WTC11 (cell line): ENCODE results near the gene COL27A1. TPM values are rescaled to one million over a fixed set of nuclear protein-coding genes. Genes with fewer than 3 reads are reported as not detected.

Source experiments
- ATAC-seq: fragments of 200-7000 bp; cut with Tn5 transposase; 2 replicates; pipeline ENCODE4 v1.10.0; 2021; ENCODE audit warnings: mild to moderate bottlenecking, moderate library complexity
- CTCF ChIA-PET: fragments of 300-600 bp; sonication (Branson Sonifier 250); formaldehyde crosslinking; loops from one replicate; lab custom pipeline; 2021; ENCODE audit warnings: antibody characterized with exemption; lab: Charles Lee
- POLR2A ChIA-PET: fragments of 350-600 bp; sonication (Branson Sonifier 250); formaldehyde crosslinking; loops from one replicate; lab custom pipeline; 2021; ENCODE audit warnings: antibody characterized with exemption; lab: Charles Lee
- DNase-seq: peaks from one replicate; pipeline ENCODE4 v3.0.0; 2021; ENCODE audit warnings: low spot score
- H3K27ac Mint-ChIP-seq: 2 replicates; pipeline ENCODE4 v1.8.0; 2021; ENCODE audit warnings: mixed read lengths
- H3K27me3 Mint-ChIP-seq: 2 replicates; pipeline ENCODE4 v1.8.0; 2021; ENCODE audit warnings: low read depth, mild to moderate bottlenecking, moderate library complexity, mixed read lengths
- H3K36me3 Mint-ChIP-seq: 2 replicates; pipeline ENCODE4 v1.8.0; 2021; ENCODE audit warnings: mixed read lengths
- H3K4me1 Mint-ChIP-seq: 2 replicates; pipeline ENCODE4 v1.8.0; 2022; ENCODE audit warnings: mixed read lengths
- H3K4me3 Mint-ChIP-seq: 2 replicates; pipeline ENCODE4 v1.8.0; 2021; ENCODE audit warnings: mild to moderate bottlenecking, moderate library complexity, mixed read lengths
- H3K9me3 Mint-ChIP-seq: 2 replicates; pipeline ENCODE4 v1.8.0; 2021; ENCODE audit warnings: mixed read lengths
- CREB1 ChIP-seq: sonication (generic); formaldehyde crosslinking; IDR thresholded peaks from 2 replicates; pipeline ENCODE4 v1.8.0; 2023; ENCODE audit warnings: mild to moderate bottlenecking, missing genetic modification reagents
- ETV6 ChIP-seq: sonication (generic); formaldehyde crosslinking; IDR thresholded peaks from 2 replicates; pipeline ENCODE4 v1.8.1; 2022; ENCODE audit warnings: mild to moderate bottlenecking, missing genetic modification reagents
- FOXJ3 ChIP-seq: sonication (generic); formaldehyde crosslinking; IDR thresholded peaks from 2 replicates; pipeline ENCODE4 v1.9.0; 2021; ENCODE audit warnings: missing genetic modification reagents, mild to moderate bottlenecking, borderline replicate concordance
- FOXK1 ChIP-seq: sonication (generic); formaldehyde crosslinking; IDR thresholded peaks from 2 replicates; pipeline ENCODE4 v1.8.0; 2022; ENCODE audit warnings: mild to moderate bottlenecking, moderate library complexity, missing genetic modification reagents
- FOXP1 ChIP-seq: sonication (generic); formaldehyde crosslinking; IDR thresholded peaks from 2 replicates; pipeline ENCODE4 v1.8.0; 2022; ENCODE audit warnings: missing genetic modification reagents, mild to moderate bottlenecking, moderate library complexity, borderline replicate concordance
- GRHL2 ChIP-seq: fragments of 250-450 bp; sonication (Bioruptor Pico); IDR thresholded peaks from 2 replicates; pipeline ENCODE4 v1.8.0; 2022; ENCODE audit warnings: mild to moderate bottlenecking, moderate library complexity; ENCODE audit not compliant: insufficient replicate concordance, severe bottlenecking
- IRF2 ChIP-seq: sonication (generic); formaldehyde crosslinking; IDR thresholded peaks from 2 replicates; pipeline ENCODE4 v1.8.0; 2022; ENCODE audit warnings: low read depth, missing genetic modification reagents, borderline replicate concordance
- NR1H2 ChIP-seq: sonication (generic); formaldehyde crosslinking; IDR thresholded peaks from 2 replicates; pipeline ENCODE4 v1.9.0; 2021; ENCODE audit warnings: mild to moderate bottlenecking, moderate library complexity, missing genetic modification reagents
- NR2C2 ChIP-seq: sonication (generic); formaldehyde crosslinking; IDR thresholded peaks from 2 replicates; pipeline ENCODE4 v1.8.0; 2022; ENCODE audit warnings: mild to moderate bottlenecking, missing genetic modification reagents
- NR3C1 ChIP-seq: sonication (generic); formaldehyde crosslinking; conservative IDR thresholded peaks from 2 replicates; pipeline ENCODE4 v1.8.1; 2023; ENCODE audit warnings: low read depth, mild to moderate bottlenecking, missing genetic modification reagents
- OVOL2 ChIP-seq: fragments of 250-450 bp; sonication (Bioruptor Pico); IDR thresholded peaks from 2 replicates; pipeline ENCODE4 v1.9.0; 2021; ENCODE audit warnings: mild to moderate bottlenecking, borderline replicate concordance
- PRRX2 ChIP-seq: fragments of 250-450 bp; sonication (Bioruptor Pico); IDR thresholded peaks from 2 replicates; pipeline ENCODE4 v1.8.0; 2021; ENCODE audit warnings: mild to moderate bottlenecking
- SMAD3 ChIP-seq: sonication (generic); formaldehyde crosslinking; IDR thresholded peaks from 2 replicates; pipeline ENCODE4 v1.8.0; 2022; ENCODE audit warnings: missing genetic modification reagents, mild to moderate bottlenecking, borderline replicate concordance
- TP53 ChIP-seq: sonication (generic); formaldehyde crosslinking; IDR thresholded peaks from 2 replicates; pipeline ENCODE4 v1.8.1; 2023; ENCODE audit warnings: mild to moderate bottlenecking, missing genetic modification reagents
- total RNA-seq: library from RNA; stranded (reverse); gene quantifications from 3 replicates; pipeline ENCODE4 v1.2.3, GENCODE V29; 2021
- TF ChIP-seq, protein P1 (sequence below): fragments of 250-450 bp; sonication (Bioruptor Pico); IDR thresholded peaks from 2 replicates; pipeline ENCODE4 v1.9.0; 2021; ENCODE audit warnings: mild to moderate bottlenecking
- TF ChIP-seq, protein P2 (sequence below): sonication (generic); formaldehyde crosslinking; IDR thresholded peaks from 2 replicates; pipeline ENCODE4 v1.8.0; 2022; ENCODE audit warnings: mild to moderate bottlenecking, missing genetic modification reagents
- TF ChIP-seq, protein P3 (sequence below): fragments of 250-450 bp; sonication (Bioruptor Pico); conservative IDR thresholded peaks from 2 replicates; pipeline ENCODE4 v1.9.0; 2021; ENCODE audit warnings: mild to moderate bottlenecking
- TF ChIP-seq, protein P4 (sequence below): sonication (generic); formaldehyde crosslinking; IDR thresholded peaks from 2 replicates; pipeline ENCODE4 v1.8.1; 2023; ENCODE audit warnings: mild to moderate bottlenecking, missing genetic modification reagents, borderline replicate concordance
- TF ChIP-seq, protein P5 (sequence below): sonication (generic); formaldehyde crosslinking; conservative IDR thresholded peaks from 2 replicates; pipeline ENCODE4 v1.8.1; 2022; ENCODE audit warnings: mild to moderate bottlenecking, missing genetic modification reagents
- TF ChIP-seq, protein P6 (sequence below): sonication (generic); formaldehyde crosslinking; IDR thresholded peaks from 2 replicates; pipeline ENCODE4 v1.8.1; 2023; ENCODE audit warnings: mild to moderate bottlenecking, moderate library complexity, missing genetic modification reagents
- TF ChIP-seq, protein P7 (sequence below): sonication (generic); formaldehyde crosslinking; IDR thresholded peaks from 2 replicates; pipeline ENCODE4 v1.8.1; 2022; ENCODE audit warnings: missing genetic modification reagents, borderline replicate concordance
- TF ChIP-seq, protein P8 (sequence below): fragments of 200-600 bp; IDR thresholded peaks from 2 replicates; pipeline ENCODE4 v1.8.0; 2022; ENCODE audit warnings: antibody characterized with exemption

Gene COL27A1
- total RNA-seq, 1 experiment from 2014 or later, result 47.5 TPM

DNA sequence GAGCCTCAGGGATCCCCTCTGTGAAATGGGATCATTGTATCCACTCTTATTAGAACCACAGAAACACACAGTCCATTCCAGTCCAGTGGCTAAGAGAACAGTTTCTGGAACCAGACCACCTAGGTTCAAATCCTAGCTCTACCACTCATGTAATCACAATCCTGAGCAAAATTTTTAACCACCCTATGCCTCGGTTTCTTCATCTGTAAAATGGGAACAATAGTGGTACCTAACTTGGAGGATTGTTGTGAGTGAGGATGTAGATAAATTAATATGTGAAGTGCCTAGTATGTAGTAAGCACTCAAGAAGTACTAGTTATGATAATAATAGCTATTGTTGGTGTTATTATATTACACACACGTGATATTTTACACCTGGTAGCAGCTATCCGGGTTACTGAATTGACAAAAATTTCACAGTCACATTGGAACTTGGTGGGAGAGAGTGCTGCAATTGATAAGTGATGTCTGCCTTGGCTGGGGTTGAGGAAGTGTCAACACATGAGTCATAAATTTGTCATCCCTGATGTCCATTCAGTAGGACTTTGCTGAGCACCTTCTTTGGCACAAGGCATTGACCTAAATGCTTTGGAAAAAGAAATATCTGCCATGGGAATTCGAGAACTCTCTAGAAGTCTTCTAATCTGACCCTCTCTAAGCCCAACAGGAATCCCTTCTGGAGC lies 68.4 kb downstream of the COL27A1 start:
- Mint-ChIP-seq H3K4me1 (peaks cover 25% of the 10 kb centered on the region), H3K4me3 (no peak overlapping the region), H3K27ac (0 out of 2 replicates have a peak overlapping the region, but pooled peaks have one; percentile 32), H3K36me3 (no peaks in the 10 kb centered on the region), H3K9me3 (no peaks in the 10 kb centered on the region), H3K27me3 (no peaks in the 10 kb centered on the region)
- DNase-seq, result no peak
- no peak for ATAC-seq
- TF ChIP-seq FOXK1, result no peak
- TF ChIP-seq OVOL2 (CRISPR knock-in tag), result no peak
- TF ChIP-seq, protein P1, sequence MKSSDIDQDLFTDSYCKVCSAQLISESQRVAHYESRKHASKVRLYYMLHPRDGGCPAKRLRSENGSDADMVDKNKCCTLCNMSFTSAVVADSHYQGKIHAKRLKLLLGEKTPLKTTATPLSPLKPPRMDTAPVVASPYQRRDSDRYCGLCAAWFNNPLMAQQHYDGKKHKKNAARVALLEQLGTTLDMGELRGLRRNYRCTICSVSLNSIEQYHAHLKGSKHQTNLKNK (CRISPR knock-in tag), result no peak
- TF ChIP-seq NR1H2 (CRISPR knock-in tag), result no peak
- no peak for TF ChIP-seq TP53 (CRISPR knock-in tag)
- TF ChIP-seq, protein P2, sequence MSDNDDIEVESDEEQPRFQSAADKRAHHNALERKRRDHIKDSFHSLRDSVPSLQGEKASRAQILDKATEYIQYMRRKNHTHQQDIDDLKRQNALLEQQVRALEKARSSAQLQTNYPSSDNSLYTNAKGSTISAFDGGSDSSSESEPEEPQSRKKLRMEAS (CRISPR knock-in tag), result no peak
- TF ChIP-seq, protein P3, sequence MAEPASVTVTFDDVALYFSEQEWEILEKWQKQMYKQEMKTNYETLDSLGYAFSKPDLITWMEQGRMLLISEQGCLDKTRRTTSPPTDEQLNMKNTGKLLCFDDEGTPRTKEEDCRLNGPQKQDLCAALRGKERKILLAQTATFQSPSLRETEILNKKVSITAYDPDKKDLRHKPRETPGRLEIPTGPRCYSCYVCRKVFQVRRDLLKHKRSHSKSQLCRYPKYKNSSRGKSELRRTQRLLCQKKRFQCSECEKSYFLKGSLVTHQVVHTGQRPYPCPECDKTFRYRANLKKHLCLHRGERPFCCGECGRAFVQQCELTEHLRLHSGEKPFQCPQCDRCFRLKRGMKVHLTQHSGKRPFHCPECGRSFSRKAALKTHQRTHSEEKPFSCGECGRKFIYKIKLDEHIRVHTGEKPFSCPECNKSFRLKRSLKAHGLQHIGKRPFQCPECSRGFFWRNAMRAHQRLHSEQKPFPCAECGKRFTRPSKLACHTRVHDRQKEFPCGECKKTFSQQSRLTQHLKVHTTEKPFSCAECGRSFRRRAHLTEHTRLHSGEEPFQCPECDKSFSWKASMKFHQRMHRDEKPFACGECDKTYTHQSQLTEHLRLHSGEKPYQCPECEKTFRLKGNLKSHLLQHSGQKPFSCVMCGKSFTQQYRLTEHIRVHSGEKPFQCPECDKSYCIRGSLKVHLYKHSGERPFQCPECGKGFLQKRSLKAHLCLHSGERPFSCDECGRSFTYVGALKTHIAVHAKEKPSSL (CRISPR knock-in tag), result no peak
- TF ChIP-seq, protein P4, sequence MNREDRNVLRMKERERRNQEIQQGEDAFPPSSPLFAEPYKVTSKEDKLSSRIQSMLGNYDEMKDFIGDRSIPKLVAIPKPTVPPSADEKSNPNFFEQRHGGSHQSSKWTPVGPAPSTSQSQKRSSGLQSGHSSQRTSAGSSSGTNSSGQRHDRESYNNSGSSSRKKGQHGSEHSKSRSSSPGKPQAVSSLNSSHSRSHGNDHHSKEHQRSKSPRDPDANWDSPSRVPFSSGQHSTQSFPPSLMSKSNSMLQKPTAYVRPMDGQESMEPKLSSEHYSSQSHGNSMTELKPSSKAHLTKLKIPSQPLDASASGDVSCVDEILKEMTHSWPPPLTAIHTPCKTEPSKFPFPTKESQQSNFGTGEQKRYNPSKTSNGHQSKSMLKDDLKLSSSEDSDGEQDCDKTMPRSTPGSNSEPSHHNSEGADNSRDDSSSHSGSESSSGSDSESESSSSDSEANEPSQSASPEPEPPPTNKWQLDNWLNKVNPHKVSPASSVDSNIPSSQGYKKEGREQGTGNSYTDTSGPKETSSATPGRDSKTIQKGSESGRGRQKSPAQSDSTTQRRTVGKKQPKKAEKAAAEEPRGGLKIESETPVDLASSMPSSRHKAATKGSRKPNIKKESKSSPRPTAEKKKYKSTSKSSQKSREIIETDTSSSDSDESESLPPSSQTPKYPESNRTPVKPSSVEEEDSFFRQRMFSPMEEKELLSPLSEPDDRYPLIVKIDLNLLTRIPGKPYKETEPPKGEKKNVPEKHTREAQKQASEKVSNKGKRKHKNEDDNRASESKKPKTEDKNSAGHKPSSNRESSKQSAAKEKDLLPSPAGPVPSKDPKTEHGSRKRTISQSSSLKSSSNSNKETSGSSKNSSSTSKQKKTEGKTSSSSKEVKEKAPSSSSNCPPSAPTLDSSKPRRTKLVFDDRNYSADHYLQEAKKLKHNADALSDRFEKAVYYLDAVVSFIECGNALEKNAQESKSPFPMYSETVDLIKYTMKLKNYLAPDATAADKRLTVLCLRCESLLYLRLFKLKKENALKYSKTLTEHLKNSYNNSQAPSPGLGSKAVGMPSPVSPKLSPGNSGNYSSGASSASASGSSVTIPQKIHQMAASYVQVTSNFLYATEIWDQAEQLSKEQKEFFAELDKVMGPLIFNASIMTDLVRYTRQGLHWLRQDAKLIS, result no peak
- TF ChIP-seq NR3C1 (CRISPR knock-in tag), result no peak
- TF ChIP-seq, protein P5, sequence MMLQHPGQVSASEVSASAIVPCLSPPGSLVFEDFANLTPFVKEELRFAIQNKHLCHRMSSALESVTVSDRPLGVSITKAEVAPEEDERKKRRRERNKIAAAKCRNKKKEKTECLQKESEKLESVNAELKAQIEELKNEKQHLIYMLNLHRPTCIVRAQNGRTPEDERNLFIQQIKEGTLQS (CRISPR knock-in tag), result no peak
- no peak for TF ChIP-seq IRF2 (CRISPR knock-in tag)
- no peak for TF ChIP-seq PRRX2 (CRISPR knock-in tag)
- no peak for TF ChIP-seq CREB1 (CRISPR knock-in tag)
- TF ChIP-seq SMAD3 (CRISPR knock-in tag), result no peak
- TF ChIP-seq FOXP1, result no peak
- TF ChIP-seq, protein P6, sequence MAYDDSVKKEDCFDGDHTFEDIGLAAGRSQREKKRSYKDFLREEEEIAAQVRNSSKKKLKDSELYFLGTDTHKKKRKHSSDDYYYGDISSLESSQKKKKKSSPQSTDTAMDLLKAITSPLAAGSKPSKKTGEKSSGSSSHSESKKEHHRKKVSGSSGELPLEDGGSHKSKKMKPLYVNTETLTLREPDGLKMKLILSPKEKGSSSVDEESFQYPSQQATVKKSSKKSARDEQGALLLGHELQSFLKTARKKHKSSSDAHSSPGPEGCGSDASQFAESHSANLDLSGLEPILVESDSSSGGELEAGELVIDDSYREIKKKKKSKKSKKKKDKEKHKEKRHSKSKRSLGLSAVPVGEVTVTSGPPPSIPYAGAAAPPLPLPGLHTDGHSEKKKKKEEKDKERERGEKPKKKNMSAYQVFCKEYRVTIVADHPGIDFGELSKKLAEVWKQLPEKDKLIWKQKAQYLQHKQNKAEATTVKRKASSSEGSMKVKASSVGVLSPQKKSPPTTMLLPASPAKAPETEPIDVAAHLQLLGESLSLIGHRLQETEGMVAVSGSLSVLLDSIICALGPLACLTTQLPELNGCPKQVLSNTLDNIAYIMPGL, result no peak
- CTCF ChIA-PET, result interaction anchor here (1.0 kb wide), 1 partner anchor 67 kb away, joined by 6 read pairs; no protein-coding TSS in a partner anchor
- POLR2A ChIA-PET, result no interaction called here

DNA sequence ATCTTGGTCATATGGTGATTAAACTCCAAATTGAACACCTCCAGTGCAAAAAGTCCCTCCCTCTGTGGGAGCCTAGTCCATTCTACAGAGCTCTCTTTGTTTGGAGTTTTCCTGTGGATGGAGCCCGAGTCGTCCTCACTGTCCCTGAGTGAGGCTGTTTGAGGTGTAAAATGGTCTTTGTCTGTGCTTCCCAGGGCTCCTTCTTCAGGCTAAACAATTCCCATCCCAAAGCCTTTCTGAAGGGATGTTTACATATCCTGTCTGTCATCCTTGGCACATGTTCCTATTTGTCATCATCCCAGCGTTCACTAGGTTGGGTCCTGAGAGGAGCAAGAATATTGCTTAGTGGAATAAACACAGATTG lies 68.9 kb downstream of the COL27A1 start:
- H3K36me3 Mint-ChIP-seq, result no peaks in the 10 kb centered on the region
- ChIA-PET CTCF (interaction anchor here (1.0 kb wide), 1 partner anchor 67 kb away, joined by 6 read pairs; no protein-coding TSS in a partner anchor), POLR2A (no interaction called here)
- DNase-seq, result no peak
- H3K27ac Mint-ChIP-seq, result no peak overlapping the region
- H3K4me3 Mint-ChIP-seq, result no peak overlapping the region
- no peaks in the 10 kb centered on the region for H3K27me3 Mint-ChIP-seq
- H3K9me3 Mint-ChIP-seq, result no peaks in the 10 kb centered on the region
- peaks cover 26% of the 10 kb centered on the region for H3K4me1 Mint-ChIP-seq
- ATAC-seq, result peak; percentile 33; the same call in 1 of the 2 replicates
- no peak for TF ChIP-seq OVOL2 (CRISPR knock-in tag)
- TF ChIP-seq, protein P7, sequence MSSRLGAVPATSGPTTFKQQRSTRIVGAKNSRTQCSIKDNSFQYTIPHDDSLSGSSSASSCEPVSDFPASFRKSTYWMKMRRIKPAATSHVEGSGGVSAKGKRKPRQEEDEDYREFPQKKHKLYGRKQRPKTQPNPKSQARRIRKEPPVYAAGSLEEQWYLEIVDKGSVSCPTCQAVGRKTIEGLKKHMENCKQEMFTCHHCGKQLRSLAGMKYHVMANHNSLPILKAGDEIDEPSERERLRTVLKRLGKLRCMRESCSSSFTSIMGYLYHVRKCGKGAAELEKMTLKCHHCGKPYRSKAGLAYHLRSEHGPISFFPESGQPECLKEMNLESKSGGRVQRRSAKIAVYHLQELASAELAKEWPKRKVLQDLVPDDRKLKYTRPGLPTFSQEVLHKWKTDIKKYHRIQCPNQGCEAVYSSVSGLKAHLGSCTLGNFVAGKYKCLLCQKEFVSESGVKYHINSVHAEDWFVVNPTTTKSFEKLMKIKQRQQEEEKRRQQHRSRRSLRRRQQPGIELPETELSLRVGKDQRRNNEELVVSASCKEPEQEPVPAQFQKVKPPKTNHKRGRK (CRISPR knock-in tag), result no peak
- TF ChIP-seq, protein P8, sequence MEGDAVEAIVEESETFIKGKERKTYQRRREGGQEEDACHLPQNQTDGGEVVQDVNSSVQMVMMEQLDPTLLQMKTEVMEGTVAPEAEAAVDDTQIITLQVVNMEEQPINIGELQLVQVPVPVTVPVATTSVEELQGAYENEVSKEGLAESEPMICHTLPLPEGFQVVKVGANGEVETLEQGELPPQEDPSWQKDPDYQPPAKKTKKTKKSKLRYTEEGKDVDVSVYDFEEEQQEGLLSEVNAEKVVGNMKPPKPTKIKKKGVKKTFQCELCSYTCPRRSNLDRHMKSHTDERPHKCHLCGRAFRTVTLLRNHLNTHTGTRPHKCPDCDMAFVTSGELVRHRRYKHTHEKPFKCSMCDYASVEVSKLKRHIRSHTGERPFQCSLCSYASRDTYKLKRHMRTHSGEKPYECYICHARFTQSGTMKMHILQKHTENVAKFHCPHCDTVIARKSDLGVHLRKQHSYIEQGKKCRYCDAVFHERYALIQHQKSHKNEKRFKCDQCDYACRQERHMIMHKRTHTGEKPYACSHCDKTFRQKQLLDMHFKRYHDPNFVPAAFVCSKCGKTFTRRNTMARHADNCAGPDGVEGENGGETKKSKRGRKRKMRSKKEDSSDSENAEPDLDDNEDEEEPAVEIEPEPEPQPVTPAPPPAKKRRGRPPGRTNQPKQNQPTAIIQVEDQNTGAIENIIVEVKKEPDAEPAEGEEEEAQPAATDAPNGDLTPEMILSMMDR, result no peak
- no peak for TF ChIP-seq NR2C2
- no peak for TF ChIP-seq FOXJ3 (CRISPR knock-in tag)
- TF ChIP-seq NR3C1 (CRISPR knock-in tag), result no peak
- TF ChIP-seq CREB1 (CRISPR knock-in tag), result no peak
- TF ChIP-seq ETV6 (CRISPR knock-in tag), result no peak
- no peak for TF ChIP-seq GRHL2 (CRISPR knock-in tag)
- TF ChIP-seq FOXP1, result no peak
